Measurements from ENCODE around the gene RNF14. TPM values are rescaled to one million over a fixed set of nuclear protein-coding genes. Genes with fewer than 3 reads are reported as not detected.

Gene RNF14
- total and polyA plus RNA-seq, 12 donors: 20.3 to 130 (median 100) TPM

GRCh38 chr5:142008813-142009212 lies 39.9 kb downstream of the RNF14 start:
- no peaks in the 10 kb centered on the region for H3K27me3 ChIP-seq
- TF ChIP-seq CTCF (IDR thresholded peaks at IDR 0.05): no peak
- H3K4me3 ChIP-seq: no peak overlapping the region
- H3K4me1 ChIP-seq: peaks cover 0 to 34% (median 12%) of the 10 kb centered on the region in 9 donors
- no peaks in the 10 kb centered on the region for H3K9me3 ChIP-seq
- H3K27ac ChIP-seq: no peak overlapping the region
- peaks cover 0 to 78% (median 13%) of the 10 kb centered on the region in 9 donors for H3K36me3 ChIP-seq
- intact Hi-C loops (cut with DNase I): loop anchor here in 2 of 10 donors (10.0 kb wide), 2 partner anchors 536 to 686 kb away; no protein-coding TSS in a partner anchor
- ATAC-seq (no peak), DNase-seq (no peak)

GRCh38 chr5:142009886-142010285 lies 41.0 kb downstream of the RNF14 start:
- no peak overlapping the region for H3K4me3 ChIP-seq
- ATAC-seq (no peak), DNase-seq (no peak)
- no peak overlapping the region for H3K27ac ChIP-seq
- 86 to 89% methylated on average over 4 of the region's 4 CpGs for WGBS, 2 donors
- no peaks in the 10 kb centered on the region for H3K9me3 ChIP-seq
- TF ChIP-seq CTCF (IDR thresholded peaks at IDR 0.05): no peak
- peaks cover 0 to 45% (median 10%) of the 10 kb centered on the region in 9 donors for H3K4me1 ChIP-seq
- no peaks in the 10 kb centered on the region for H3K27me3 ChIP-seq
- intact Hi-C loops (cut with DNase I): loop anchor here in 5 of 10 donors (5.0 to 10.0 kb wide), 8 partner anchors 52 to 695 kb away; partner anchors contain the start of gene NDFIP1 (in 1 of the 5)
- peaks cover 0 to 68% (median 6%) of the 10 kb centered on the region in 9 donors for H3K36me3 ChIP-seq

GRCh38 chr5:142011572-142012185 lies 42.8 kb downstream of the RNF14 start:
- peaks cover 0 to 60% (median 10%) of the 10 kb centered on the region in 9 donors for H3K4me1 ChIP-seq
- TF ChIP-seq CTCF (IDR thresholded peaks at IDR 0.05): no peak
- peak overlapping the region in 4 of 10 donors; percentile 87 to 94 (median 89) for H3K27ac ChIP-seq
- 91 to 93% methylated on average over 9 of the region's 9 CpGs for WGBS, 2 donors
- peak in 1 of 8 donors; percentile 8 for ATAC-seq
- H3K27me3 ChIP-seq: no peaks in the 10 kb centered on the region
- no peaks in the 10 kb centered on the region for H3K9me3 ChIP-seq
- peaks cover 0 to 50% (median 0%) of the 10 kb centered on the region in 9 donors for H3K36me3 ChIP-seq
- peak overlapping the region in 7 of 10 donors; percentile 67 to 85 (median 77) for H3K4me3 ChIP-seq
- intact Hi-C loops (cut with DNase I): loop anchor here in 6 of 10 donors (2.0 to 10.0 kb wide), 7 partner anchors 51 to 693 kb away; partner anchors contain the start of gene NDFIP1 (in 1 of the 6)
- no peak for DNase-seq

- Histone ChIP-seq H3K4me3 (peak overlapping the region; percentile 45 to 85 (median 77)), H3K4me1 (peaks cover 0 to 56% (median 10%) of the 10 kb centered on the region in 9 donors), H3K36me3 (peaks cover 0 to 44% (median 0%) of the 10 kb centered on the region in 9 donors), H3K9me3 (no peaks in the 10 kb centered on the region), H3K27me3 (no peaks in the 10 kb centered on the region), H3K27ac (peak overlapping the region; percentile 18 to 94 (median 87))
- ATAC-seq (peak in 7 of 8 donors; percentile 13 to 63 (median 36)), DNase-seq (peak; percentile 32 to 58)
- intact Hi-C loops (cut with DNase I): loop anchor here in 6 of 10 donors (2.0 to 10.0 kb wide), 7 partner anchors 50 to 693 kb away; partner anchors contain the start of gene NDFIP1 (in 1 of the 6)
- TF ChIP-seq CTCF (IDR thresholded peaks at IDR 0.05): peak in 7 of 9 donors; percentile 33 to 55 (median 40)
- WGBS, 2 donors: 12 to 15% methylated on average over 18 of the region's 18 CpGs
Measured at GRCh38 chr5:142012186-142012785, 43.4 kb downstream of the RNF14 start.

Measured in heart right ventricle (tissue), 16 donors.